Measurements from ENCODE around the gene WDPCP. TPM values are rescaled to one million over a fixed set of nuclear protein-coding genes. Genes with fewer than 3 reads are reported as not detected.

Gene WDPCP, protein sequence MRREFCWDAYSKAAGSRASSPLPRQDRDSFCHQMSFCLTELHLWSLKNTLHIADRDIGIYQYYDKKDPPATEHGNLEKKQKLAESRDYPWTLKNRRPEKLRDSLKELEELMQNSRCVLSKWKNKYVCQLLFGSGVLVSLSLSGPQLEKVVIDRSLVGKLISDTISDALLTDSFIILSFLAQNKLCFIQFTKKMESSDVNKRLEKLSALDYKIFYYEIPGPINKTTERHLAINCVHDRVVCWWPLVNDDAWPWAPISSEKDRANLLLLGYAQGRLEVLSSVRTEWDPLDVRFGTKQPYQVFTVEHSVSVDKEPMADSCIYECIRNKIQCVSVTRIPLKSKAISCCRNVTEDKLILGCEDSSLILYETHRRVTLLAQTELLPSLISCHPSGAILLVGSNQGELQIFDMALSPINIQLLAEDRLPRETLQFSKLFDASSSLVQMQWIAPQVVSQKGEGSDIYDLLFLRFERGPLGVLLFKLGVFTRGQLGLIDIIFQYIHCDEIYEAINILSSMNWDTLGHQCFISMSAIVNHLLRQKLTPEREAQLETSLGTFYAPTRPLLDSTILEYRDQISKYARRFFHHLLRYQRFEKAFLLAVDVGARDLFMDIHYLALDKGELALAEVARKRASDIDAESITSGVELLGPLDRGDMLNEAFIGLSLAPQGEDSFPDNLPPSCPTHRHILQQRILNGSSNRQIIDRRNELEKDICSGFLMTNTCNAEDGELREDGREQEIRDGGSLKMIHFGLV
- 6.6 and 9.0 TPM in 2 replicates for total RNA-seq

DNA sequence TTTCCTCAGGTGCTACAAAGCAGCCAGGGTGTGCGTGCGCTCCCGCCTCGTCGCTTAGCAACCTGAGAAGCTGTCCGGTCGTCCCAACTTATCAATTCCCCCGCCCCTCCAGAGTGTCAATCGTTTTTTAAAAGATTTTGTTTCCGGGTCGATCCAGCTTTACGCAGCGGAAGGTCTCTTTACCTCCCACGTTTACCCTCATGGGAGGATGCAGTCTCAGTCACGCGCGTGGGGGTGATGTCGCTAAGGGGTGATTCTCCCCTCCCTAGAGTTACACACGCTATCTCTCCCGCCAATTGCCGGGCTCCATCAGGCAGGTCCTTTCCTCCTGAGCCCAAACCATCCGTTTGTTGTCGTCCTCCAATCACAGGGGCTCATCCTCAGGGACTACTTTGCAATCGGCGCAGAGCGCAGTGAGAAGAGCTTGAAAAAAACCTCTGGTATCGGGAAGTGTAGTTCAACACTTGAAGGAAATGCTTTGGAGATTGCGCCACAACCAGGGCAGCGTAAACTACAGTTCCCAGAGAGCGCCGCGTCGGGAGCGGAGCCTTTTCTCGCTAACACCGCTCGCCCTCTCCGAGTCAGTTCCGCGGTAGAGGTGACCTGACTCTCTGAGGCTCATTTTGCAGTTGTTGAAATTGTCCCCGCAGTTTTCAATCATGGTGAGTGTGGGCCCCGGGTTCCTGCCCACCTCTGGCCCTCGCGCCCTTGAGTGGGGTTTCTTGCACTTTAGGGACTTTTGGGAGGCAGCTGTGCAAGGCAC, at the start of gene WDPCP, which contains the start of gene MDH1:
Gene WDPCP (minus strand): TSS at position 93 of the 763 bp plus-strand sequence. CDS start 206 bp downstream, outside the sequence.
Gene MDH1 (plus strand): TSS at position 579 of the 763 bp plus-strand sequence. CDS start 81 bp downstream, at position 660.

Other genes with a start within 250 kb of the WDPCP start
- 131 and 212 TPM in 2 replicates for gene MDH1, start 486 bp upstream of the WDPCP start, total RNA-seq

All from bronchial smooth muscle cell (primary cell).